Ascending aorta (tissue), 2 donors: ENCODE results near the gene FAM24B. TPM values are rescaled to one million over a fixed set of nuclear protein-coding genes. Genes with fewer than 3 reads are reported as not detected.
"Not testable (repeated sequence)": the region's sequence is repeated elsewhere in the genome, so short reads cannot be mapped to it uniquely, and the experiment has no call there.

Source experiments
- DNase-seq, 2 donors: peaks; one replicate each; pipeline ENCODE4 v3.0.0-alpha.2; 2019; ENCODE audit warnings: low spot score in 2 of 2
- H3K27ac ChIP-seq, 2 donors: fragments of 200-600 bp; sonication (generic); one replicate each; pipeline ENCODE4 v1.5.1; 2016 to 2017; ENCODE audit warnings: mild to moderate bottlenecking in 1 of 2
- H3K27me3 ChIP-seq: fragments of 200-600 bp; sonication (generic); one replicate; pipeline ENCODE4 v1.5.1; 2017
- H3K36me3 ChIP-seq, 2 donors: fragments of 200-600 bp; sonication (generic); one replicate each; pipeline ENCODE4 v1.5.1; 2016
- H3K4me1 ChIP-seq, 2 donors: fragments of 200-600 bp; sonication (generic); one replicate each; pipeline ENCODE4 v1.5.1; 2016 to 2017; ENCODE audit warnings: mild to moderate bottlenecking in 1 of 2
- H3K4me3 ChIP-seq, 2 donors: fragments of 200-600 bp; sonication (generic); one replicate each; pipeline ENCODE4 v1.5.1; 2016 to 2017; ENCODE audit warnings: mild to moderate bottlenecking in 1 of 2
- H3K9me3 ChIP-seq, 2 donors: fragments of 200-600 bp; sonication (generic); one replicate each; pipeline ENCODE4 v1.5.1; 2016
- intact Hi-C: fragments of 100-400 bp; cut with DNase I; formaldehyde crosslinking; loops from one replicate; pipeline ENCODE4 v1.15.1; 2023
- total RNA-seq: library from RNA; depleted of rRNA; stranded (reverse); fragments of >200 nt; gene quantifications from one replicate; pipeline ENCODE4 v1.1.0, GENCODE V29; 2016
- TF ChIP-seq, protein P1 (sequence below), 3 experiments: fragments of 200-600 bp in 2 of 3; fragments of 450-650 bp in 1 of 3; sonication (generic) in 2 of 3; IDR thresholded peaks; one replicate each; pipeline ENCODE4 v1.5.1; 2016 to 2019; ENCODE audit warnings: antibody characterized with exemption in 3 of 3, mild to moderate bottlenecking in 1 of 3, moderate library complexity in 1 of 3

The FAM24B gene
- total RNA-seq, 1 donor from 2014 or later = not detected

DNA sequence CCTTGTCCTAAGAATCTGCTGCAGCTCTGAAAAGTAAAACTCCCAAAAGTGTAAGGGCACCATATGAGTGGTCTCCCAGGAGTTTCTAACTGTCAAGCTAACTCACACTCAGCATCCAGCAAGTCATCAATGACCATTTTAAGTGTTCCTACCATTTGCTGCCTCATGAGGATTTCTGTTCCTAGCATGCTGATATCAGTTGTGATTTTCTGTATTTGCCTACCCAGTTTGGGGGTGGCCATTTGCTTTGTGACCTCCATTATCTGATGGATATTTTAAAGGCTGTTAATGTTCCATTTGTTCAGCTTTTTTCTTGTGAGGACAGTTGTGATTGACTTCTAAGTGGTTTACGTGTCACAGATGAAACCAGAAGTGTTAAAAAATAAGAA lies 2.9 kb downstream of the FAM24B start:
- intact Hi-C loops = no loop called here

DNA sequence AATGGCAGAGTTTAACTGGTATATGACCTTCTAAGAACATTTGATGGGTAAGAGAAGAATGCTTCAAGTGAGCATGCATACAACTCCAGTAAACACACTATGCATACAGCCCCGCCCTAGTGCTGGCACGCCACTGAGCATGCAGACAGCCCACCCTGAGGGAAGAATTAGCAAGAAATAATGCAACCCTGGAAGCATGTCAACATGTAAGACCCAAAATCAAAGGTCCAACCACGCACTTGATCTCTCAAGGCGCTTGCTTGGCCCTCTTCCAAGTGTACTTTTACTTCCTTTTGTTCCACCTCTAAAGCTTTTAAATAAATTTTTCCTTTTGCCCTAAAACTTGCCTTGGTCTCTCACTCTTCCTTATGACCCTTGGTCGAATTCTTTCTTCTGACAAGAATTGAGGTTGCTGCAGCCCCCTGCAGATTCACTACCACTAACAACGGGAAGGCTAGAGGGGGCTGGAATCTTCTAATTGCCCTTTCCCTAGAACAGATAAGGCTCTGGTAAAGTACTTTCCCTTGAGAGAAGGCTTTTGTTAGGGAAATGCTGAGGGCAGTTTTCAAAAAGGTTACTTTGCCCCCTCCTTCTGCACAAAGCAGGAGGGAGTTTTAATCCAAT lies 3.4 kb downstream of the FAM24B start:
- no peaks in the 10 kb centered on the region for H3K36me3 ChIP-seq
- H3K27ac ChIP-seq = no peak overlapping the region
- no peaks in the 10 kb centered on the region for H3K9me3 ChIP-seq
- H3K4me1 ChIP-seq = peaks cover 0 to 2% of the 10 kb centered on the region in 2 donors
- no peak overlapping the region for H3K4me3 ChIP-seq
- DNase-seq = no peak
- TF ChIP-seq, protein P1, sequence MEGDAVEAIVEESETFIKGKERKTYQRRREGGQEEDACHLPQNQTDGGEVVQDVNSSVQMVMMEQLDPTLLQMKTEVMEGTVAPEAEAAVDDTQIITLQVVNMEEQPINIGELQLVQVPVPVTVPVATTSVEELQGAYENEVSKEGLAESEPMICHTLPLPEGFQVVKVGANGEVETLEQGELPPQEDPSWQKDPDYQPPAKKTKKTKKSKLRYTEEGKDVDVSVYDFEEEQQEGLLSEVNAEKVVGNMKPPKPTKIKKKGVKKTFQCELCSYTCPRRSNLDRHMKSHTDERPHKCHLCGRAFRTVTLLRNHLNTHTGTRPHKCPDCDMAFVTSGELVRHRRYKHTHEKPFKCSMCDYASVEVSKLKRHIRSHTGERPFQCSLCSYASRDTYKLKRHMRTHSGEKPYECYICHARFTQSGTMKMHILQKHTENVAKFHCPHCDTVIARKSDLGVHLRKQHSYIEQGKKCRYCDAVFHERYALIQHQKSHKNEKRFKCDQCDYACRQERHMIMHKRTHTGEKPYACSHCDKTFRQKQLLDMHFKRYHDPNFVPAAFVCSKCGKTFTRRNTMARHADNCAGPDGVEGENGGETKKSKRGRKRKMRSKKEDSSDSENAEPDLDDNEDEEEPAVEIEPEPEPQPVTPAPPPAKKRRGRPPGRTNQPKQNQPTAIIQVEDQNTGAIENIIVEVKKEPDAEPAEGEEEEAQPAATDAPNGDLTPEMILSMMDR (IDR thresholded peaks at IDR 0.05) = no peak
- no peaks in the 10 kb centered on the region for H3K27me3 ChIP-seq
- intact Hi-C loops = no loop called here

More for the DNA sequence above, 2.9 kb downstream of the FAM24B start:
- no peak overlapping the region for H3K4me3 ChIP-seq
- H3K27ac ChIP-seq = no peak overlapping the region
- H3K36me3 ChIP-seq = no peaks in the 10 kb centered on the region
- H3K27me3 ChIP-seq = no peaks in the 10 kb centered on the region
- TF ChIP-seq, protein P1 (IDR thresholded peaks at IDR 0.05) = no peak
- H3K4me1 ChIP-seq = peaks cover 0 to 2% of the 10 kb centered on the region in 2 donors
- DNase-seq = no peak
- no peaks in the 10 kb centered on the region for H3K9me3 ChIP-seq

DNA sequence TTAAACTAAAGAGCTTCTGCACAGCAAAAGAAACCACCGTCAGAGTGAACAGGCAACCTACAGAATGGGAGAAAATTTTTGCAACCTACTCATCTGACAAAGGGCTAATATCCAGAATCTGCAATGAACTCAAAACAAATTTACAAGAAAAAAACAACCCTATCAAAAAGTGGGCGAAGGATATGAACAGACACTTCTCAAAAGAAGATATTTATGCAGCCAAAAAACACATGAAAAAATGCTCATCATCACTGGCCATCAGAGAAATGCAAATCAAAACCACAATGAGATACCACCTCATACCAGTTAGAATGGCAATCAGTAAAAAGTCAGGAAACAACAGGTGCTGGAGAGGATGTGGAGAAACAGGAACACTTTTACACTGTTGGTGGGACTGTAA lies 7.4 kb downstream of the FAM24B start:
- H3K4me1 ChIP-seq = not testable (repeated sequence)

DNA sequence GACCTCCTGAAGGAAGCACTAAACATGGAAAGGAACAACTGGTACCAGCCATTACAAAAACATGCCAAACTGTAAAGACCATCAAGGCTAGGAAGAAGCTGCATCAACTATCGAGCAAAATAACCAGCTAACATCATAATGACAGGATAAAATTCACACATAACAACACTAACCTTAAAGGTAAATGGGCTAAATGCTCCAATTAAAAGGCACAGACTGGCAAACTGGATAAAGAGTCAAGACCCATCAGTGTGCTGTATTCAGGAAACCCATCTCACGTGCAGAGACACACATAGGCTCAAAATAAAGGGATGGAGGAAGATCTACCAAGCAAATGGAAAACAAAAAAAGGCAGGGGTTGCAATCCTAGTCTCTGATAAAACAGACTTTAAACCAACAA lies 10.6 kb downstream of the FAM24B start:
- DNase-seq, intact Hi-C loops, H3K36me3 ChIP-seq: not testable (repeated sequence)

More for the DNA sequence above, 7.4 kb downstream of the FAM24B start:
- H3K9me3 ChIP-seq, H3K4me3 ChIP-seq, H3K36me3 ChIP-seq, intact Hi-C loops, H3K27me3 ChIP-seq, DNase-seq, H3K27ac ChIP-seq: not testable (repeated sequence)

DNA sequence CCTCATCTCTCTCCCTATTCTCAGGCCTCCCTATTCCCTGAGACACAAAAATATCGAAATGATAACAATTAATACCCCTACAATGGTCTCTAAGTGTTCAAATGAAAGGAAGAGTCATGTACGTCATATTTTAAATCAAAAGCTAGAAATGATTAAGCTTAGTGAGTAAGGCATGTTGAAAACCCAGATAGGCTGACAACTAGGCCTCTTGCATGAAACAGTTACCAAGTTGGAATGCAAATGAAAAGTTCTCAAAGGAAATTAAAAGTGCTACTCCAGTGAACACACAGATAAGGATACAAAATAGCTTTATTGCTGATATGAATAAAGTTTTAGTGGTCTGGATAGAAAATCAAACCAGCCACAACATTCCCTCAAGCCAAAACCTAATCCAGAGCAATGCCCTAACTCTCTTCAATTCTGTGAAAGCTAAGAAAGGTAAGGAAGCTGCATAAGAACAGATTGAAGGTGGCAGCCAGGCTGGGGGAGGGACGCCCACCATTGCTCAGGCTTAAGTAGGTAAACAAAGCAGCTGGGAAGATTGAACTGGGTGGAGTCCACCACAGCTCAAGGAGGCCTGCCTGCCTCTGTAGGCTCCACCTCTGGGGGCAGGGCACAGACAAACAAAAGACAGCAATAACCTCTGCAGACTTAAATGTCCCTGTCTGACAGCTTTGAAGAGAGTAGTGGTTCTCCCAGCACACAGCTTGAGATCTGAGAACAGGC lies 12.5 kb downstream of the FAM24B start:
- H3K27ac ChIP-seq, H3K4me1 ChIP-seq, H3K9me3 ChIP-seq, H3K4me3 ChIP-seq, DNase-seq, H3K36me3 ChIP-seq, H3K27me3 ChIP-seq, intact Hi-C loops: not testable (repeated sequence)

More for the DNA sequence above, 10.6 kb downstream of the FAM24B start:
- H3K9me3 ChIP-seq, H3K4me1 ChIP-seq, H3K4me3 ChIP-seq, H3K27me3 ChIP-seq, H3K27ac ChIP-seq: not testable (repeated sequence)

DNA sequence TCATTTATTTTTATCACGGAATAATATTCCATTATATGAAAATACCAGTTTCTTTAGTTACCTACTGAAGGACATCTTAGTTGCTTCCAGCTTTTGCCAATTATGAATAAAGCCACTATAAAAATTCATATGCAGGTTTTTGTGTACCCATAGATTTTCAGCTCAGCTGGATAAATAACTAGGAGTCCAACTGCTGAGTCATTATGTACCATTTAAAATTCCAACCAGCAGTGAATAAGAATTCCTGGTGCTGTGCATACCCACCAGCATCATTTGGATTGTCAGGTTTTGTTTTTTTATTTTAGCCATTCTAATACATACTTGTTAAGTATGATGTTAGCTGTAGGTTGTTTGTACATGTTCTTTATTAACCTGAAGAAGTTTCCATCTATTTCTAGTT lies 14.5 kb downstream of the FAM24B start:
- H3K27me3 ChIP-seq = no peaks in the 10 kb centered on the region
- no peak overlapping the region for H3K27ac ChIP-seq
- no peak overlapping the region for H3K4me3 ChIP-seq
- no peaks in the 10 kb centered on the region for H3K36me3 ChIP-seq
- H3K9me3 ChIP-seq = no peaks in the 10 kb centered on the region
- intact Hi-C loops = no loop called here
- TF ChIP-seq, protein P1 (IDR thresholded peaks at IDR 0.05) = no peak
- H3K4me1 ChIP-seq = no peaks in the 10 kb centered on the region
- no peak for DNase-seq

DNA sequence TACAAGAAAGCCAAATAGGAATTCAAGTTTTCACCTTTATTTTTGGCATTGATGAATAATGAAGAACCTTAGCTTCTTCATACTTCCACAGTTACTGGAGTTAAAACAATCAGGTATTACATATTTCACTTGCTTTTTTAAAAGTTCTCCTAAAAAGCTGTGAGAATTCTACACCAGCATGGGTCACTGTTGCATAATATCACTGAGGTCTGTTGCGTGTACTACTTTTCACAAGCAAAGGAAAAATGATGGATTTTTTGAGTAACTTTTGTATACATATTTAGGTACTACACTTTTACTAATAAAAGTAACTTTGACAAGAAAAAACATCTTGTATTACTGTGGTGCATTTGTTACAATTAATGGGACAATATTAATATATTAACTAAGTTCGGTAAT lies 15.2 kb downstream of the FAM24B start:
- H3K27ac ChIP-seq = no peak overlapping the region
- no peaks in the 10 kb centered on the region for H3K27me3 ChIP-seq
- no peaks in the 10 kb centered on the region for H3K9me3 ChIP-seq
- intact Hi-C loops = no loop called here
- no peak for DNase-seq
- H3K36me3 ChIP-seq = no peaks in the 10 kb centered on the region
- no peak overlapping the region for H3K4me3 ChIP-seq
- TF ChIP-seq, protein P1 (IDR thresholded peaks at IDR 0.05) = no peak
- H3K4me1 ChIP-seq = no peaks in the 10 kb centered on the region
